ENCODE measurements around the gene BDH1. TPM values are rescaled to one million over a fixed set of nuclear protein-coding genes. Genes with fewer than 3 reads are reported as not detected.

BDH1 gene
- total RNA-seq, 6 donors from 2014 or later, result 13.5 to 30.4 (median 23.0) TPM

- DNase-seq (no peak), ATAC-seq (ENCODE audit: low FRiP score in 2 of 2) (no peak)
- Histone ChIP-seq H3K4me3 (no peak overlapping the region), H3K27ac (no peak overlapping the region), H3K27me3 (no peaks in the 10 kb centered on the region), H3K9me3 (no peaks in the 10 kb centered on the region), H3K4me1 (no peaks in the 10 kb centered on the region), H3K36me3 (no peaks in the 10 kb centered on the region)
- TF ChIP-seq CTCF (IDR thresholded peaks at IDR 0.05) (no peak), EP300 (IDR thresholded peaks at IDR 0.05) (no peak), POLR2AphosphoS5 (IDR thresholded peaks at IDR 0.05) (no peak), POLR2A (IDR thresholded peaks at IDR 0.05) (no peak)
- WGBS, 2 donors, result 58 to 63% methylated on average over 3 of the region's 3 CpGs
Observed at GRCh38 chr3:197465996-197466549, 89.7 kb downstream of the BDH1 start.

- ATAC-seq (ENCODE audit: low FRiP score in 2 of 2) (no peak), DNase-seq (no peak)
- no peak for TF ChIP-seq EP300 (IDR thresholded peaks at IDR 0.05)
- no peak for TF ChIP-seq POLR2A (IDR thresholded peaks at IDR 0.05)
- no peak for TF ChIP-seq CTCF (IDR thresholded peaks at IDR 0.05)
- no peak for TF ChIP-seq POLR2AphosphoS5 (IDR thresholded peaks at IDR 0.05)
- Histone ChIP-seq H3K27me3 (no peaks in the 10 kb centered on the region), H3K36me3 (no peaks in the 10 kb centered on the region), H3K27ac (no peak overlapping the region), H3K9me3 (no peaks in the 10 kb centered on the region), H3K4me1 (no peaks in the 10 kb centered on the region), H3K4me3 (no peak overlapping the region)
- 71 to 72% methylated on average over 13 of the region's 13 CpGs for WGBS, 2 donors
Observed at GRCh38 chr3:197465197-197465995, 90.4 kb downstream of the BDH1 start.

GRCh38 chr3:197464794-197465193 is 91.0 kb downstream of the BDH1 start:
- no peak for TF ChIP-seq EP300 (IDR thresholded peaks at IDR 0.05)
- no peak for TF ChIP-seq POLR2AphosphoS5 (IDR thresholded peaks at IDR 0.05)
- no peak for TF ChIP-seq CTCF (IDR thresholded peaks at IDR 0.05)
- TF ChIP-seq POLR2A (IDR thresholded peaks at IDR 0.05), result no peak
- no peak for DNase-seq
- ATAC-seq (ENCODE audit: low FRiP score in 2 of 2), result no peak
- H3K4me1 ChIP-seq, result no peaks in the 10 kb centered on the region
- H3K27me3 ChIP-seq, result no peaks in the 10 kb centered on the region
- no peaks in the 10 kb centered on the region for H3K9me3 ChIP-seq
- H3K36me3 ChIP-seq, result no peaks in the 10 kb centered on the region
- no peak overlapping the region for H3K27ac ChIP-seq
- H3K4me3 ChIP-seq, result no peak overlapping the region
- 83 to 89% methylated on average over 9 of the region's 9 CpGs for WGBS, 2 donors

- Histone ChIP-seq H3K4me3 (no peak overlapping the region), H3K36me3 (no peaks in the 10 kb centered on the region), H3K27me3 (no peaks in the 10 kb centered on the region), H3K4me1 (no peaks in the 10 kb centered on the region), H3K9me3 (no peaks in the 10 kb centered on the region), H3K27ac (no peak overlapping the region)
- no peak for ATAC-seq (ENCODE audit: low FRiP score in 2 of 2)
- 49 to 68% methylated on average over 3 of the region's 3 CpGs for WGBS, 2 donors
- no peak for TF ChIP-seq POLR2AphosphoS5 (IDR thresholded peaks at IDR 0.05)
- no peak for TF ChIP-seq CTCF (IDR thresholded peaks at IDR 0.05)
- TF ChIP-seq POLR2A (IDR thresholded peaks at IDR 0.05), result no peak
- no peak for TF ChIP-seq EP300 (IDR thresholded peaks at IDR 0.05)
- no peak for DNase-seq
Observed at GRCh38 chr3:197463279-197463678, 92.5 kb downstream of the BDH1 start.

All from upper lobe of left lung (tissue), 6 donors.